Measurements from ENCODE around the gene ZSCAN31.
A peak's percentile ranks its signal among the peaks of the same experiment; 100 is the strongest.

The ZSCAN31 gene

DNA sequence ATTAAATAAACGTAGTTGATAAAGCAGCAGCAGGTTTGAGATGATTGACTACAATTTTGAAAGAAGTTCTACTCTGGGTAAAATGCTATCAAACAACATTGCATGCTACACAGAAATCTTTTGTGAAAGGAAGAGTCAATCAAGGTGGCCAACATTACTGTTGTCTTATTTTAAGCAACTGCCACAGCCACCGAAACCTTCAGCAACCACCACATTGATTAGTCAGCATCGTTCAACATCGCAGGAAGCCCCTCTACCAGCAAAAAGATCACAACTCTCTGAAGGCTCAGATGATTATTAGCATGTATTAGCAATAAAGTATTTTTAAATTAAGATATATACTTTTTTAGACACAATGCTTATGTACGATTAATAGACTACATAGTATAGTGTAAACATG lies 40.6 kb downstream of the ZSCAN31 start:
- H2AFZ ChIP-seq (ENCODE audit: low read length), result no peak overlapping the region
- H3K79me2 ChIP-seq (ENCODE audit: insufficient read depth, low read length), result no peaks in the 10 kb centered on the region
- H3K9me2 ChIP-seq (replicated peaks; ENCODE audit: low read depth, low read length), result no peaks in the 10 kb centered on the region
- no peaks in the 10 kb centered on the region for H3K4me1 ChIP-seq (ENCODE audit: insufficient read depth, low read length, poor library complexity, severe bottlenecking)
- H3K36me3 ChIP-seq (ENCODE audit: insufficient read depth, low read length), result peaks cover 6% of the 10 kb centered on the region; the same call in 1 of the 2 replicates
- H4K20me1 ChIP-seq (ENCODE audit: insufficient read depth, low read length, poor library complexity, severe bottlenecking), result no peaks in the 10 kb centered on the region
- H3K9me3 ChIP-seq (ENCODE audit: insufficient read depth, low read depth, low read length), result no peaks in the 10 kb centered on the region
- no peaks in the 10 kb centered on the region for H3K27me3 ChIP-seq (ENCODE audit: insufficient read depth, low read length, poor library complexity, severe bottlenecking)
- no peak overlapping the region for H3K9ac ChIP-seq (ENCODE audit: low read depth, low read length, poor library complexity, severe bottlenecking)
- H3F3A ChIP-seq (ENCODE audit: low read depth), result no peaks in the 10 kb centered on the region
- H3K4me3 ChIP-seq (ENCODE audit: low read length, poor library complexity, severe bottlenecking), result no peak overlapping the region
- TF ChIP-seq, protein P1, sequence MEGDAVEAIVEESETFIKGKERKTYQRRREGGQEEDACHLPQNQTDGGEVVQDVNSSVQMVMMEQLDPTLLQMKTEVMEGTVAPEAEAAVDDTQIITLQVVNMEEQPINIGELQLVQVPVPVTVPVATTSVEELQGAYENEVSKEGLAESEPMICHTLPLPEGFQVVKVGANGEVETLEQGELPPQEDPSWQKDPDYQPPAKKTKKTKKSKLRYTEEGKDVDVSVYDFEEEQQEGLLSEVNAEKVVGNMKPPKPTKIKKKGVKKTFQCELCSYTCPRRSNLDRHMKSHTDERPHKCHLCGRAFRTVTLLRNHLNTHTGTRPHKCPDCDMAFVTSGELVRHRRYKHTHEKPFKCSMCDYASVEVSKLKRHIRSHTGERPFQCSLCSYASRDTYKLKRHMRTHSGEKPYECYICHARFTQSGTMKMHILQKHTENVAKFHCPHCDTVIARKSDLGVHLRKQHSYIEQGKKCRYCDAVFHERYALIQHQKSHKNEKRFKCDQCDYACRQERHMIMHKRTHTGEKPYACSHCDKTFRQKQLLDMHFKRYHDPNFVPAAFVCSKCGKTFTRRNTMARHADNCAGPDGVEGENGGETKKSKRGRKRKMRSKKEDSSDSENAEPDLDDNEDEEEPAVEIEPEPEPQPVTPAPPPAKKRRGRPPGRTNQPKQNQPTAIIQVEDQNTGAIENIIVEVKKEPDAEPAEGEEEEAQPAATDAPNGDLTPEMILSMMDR (conservative IDR thresholded peaks at IDR 0.05; ENCODE audit: low read length), result no peak
- no peak for TF ChIP-seq EZH2phosphoT487 (IDR thresholded peaks at IDR 0.05; ENCODE audit: borderline replicate concordance)
- no peak overlapping the region for H3K4me2 ChIP-seq (ENCODE audit: low read depth, low read length, poor library complexity, severe bottlenecking)

DNA sequence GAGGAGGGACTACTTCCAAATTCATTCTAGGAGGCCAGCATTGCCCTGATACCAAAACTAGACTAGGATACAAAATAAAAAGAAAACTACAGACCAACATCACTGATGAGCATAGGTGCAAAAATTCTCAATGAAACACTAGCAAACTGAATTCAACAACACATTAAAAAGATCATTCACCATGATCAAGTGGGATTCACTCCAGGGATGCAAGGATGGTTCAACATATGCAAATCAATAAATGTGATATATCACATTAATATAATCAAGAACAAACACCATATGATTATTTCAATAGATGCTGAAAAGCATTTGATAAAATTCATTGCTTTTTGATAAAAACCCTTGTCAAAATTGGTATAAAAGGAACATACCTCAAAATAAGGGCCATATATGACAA lies 44.4 kb downstream of the ZSCAN31 start:
- Histone ChIP-seq H3K79me2 (ENCODE audit: insufficient read depth, low read length) (no peaks in the 10 kb centered on the region), H3K9me3 (ENCODE audit: insufficient read depth, low read depth, low read length) (no peaks in the 10 kb centered on the region), H3F3A (ENCODE audit: low read depth) (no peaks in the 10 kb centered on the region), H3K9ac (ENCODE audit: low read depth, low read length, poor library complexity, severe bottlenecking) (no peak overlapping the region), H3K4me1 (ENCODE audit: insufficient read depth, low read length, poor library complexity, severe bottlenecking) (no peaks in the 10 kb centered on the region), H2AFZ (ENCODE audit: low read length) (no peak overlapping the region), H3K27me3 (ENCODE audit: insufficient read depth, low read length, poor library complexity, severe bottlenecking) (no peaks in the 10 kb centered on the region), H4K20me1 (ENCODE audit: insufficient read depth, low read length, poor library complexity, severe bottlenecking) (no peaks in the 10 kb centered on the region), H3K9me2 (replicated peaks; ENCODE audit: low read depth, low read length) (no peaks in the 10 kb centered on the region), H3K4me3 (ENCODE audit: low read length, poor library complexity, severe bottlenecking) (no peak overlapping the region), H3K36me3 (ENCODE audit: insufficient read depth, low read length) (peaks cover 24% of the 10 kb centered on the region), H3K4me2 (ENCODE audit: low read depth, low read length, poor library complexity, severe bottlenecking) (no peak overlapping the region)
- TF ChIP-seq EZH2phosphoT487 (IDR thresholded peaks at IDR 0.05; ENCODE audit: borderline replicate concordance), result no peak
- TF ChIP-seq, protein P1 (conservative IDR thresholded peaks at IDR 0.05; ENCODE audit: low read length), result no peak

DNA sequence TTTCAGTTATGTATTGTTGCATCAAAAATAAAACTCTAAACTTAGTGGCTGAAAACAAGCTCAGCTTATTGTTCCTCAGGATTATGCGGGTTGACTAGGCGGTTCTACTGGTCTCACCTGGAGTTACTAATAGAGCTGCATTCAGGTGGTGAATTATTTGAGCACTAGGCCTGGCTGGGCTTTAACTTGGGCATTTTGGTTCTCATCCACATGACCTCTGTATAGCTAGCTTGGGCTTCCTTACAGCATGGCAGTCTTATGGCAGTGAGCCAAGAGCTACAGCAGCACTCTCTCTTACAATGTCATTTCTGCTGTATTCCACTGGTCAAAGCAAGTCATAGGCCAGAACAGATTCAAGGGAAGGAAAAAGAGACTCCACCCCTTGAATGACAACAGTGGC lies 53.0 kb downstream of the ZSCAN31 start:
- Histone ChIP-seq H3K36me3 (ENCODE audit: insufficient read depth, low read length) (peaks cover 11% of the 10 kb centered on the region), H3F3A (ENCODE audit: low read depth) (no peaks in the 10 kb centered on the region), H3K79me2 (ENCODE audit: insufficient read depth, low read length) (peaks cover 25% of the 10 kb centered on the region; the same call in 1 of the 2 replicates), H2AFZ (ENCODE audit: low read length) (no peak overlapping the region), H3K4me1 (ENCODE audit: insufficient read depth, low read length, poor library complexity, severe bottlenecking) (peaks cover 29% of the 10 kb centered on the region), H3K4me3 (ENCODE audit: low read length, poor library complexity, severe bottlenecking) (peak overlapping the region; percentile 83), H3K4me2 (ENCODE audit: low read depth, low read length, poor library complexity, severe bottlenecking) (peak overlapping the region; percentile 66), H3K9ac (ENCODE audit: low read depth, low read length, poor library complexity, severe bottlenecking) (no peak overlapping the region), H4K20me1 (ENCODE audit: insufficient read depth, low read length, poor library complexity, severe bottlenecking) (no peaks in the 10 kb centered on the region), H3K9me3 (ENCODE audit: insufficient read depth, low read depth, low read length) (no peaks in the 10 kb centered on the region), H3K27me3 (ENCODE audit: insufficient read depth, low read length, poor library complexity, severe bottlenecking) (no peaks in the 10 kb centered on the region), H3K9me2 (replicated peaks; ENCODE audit: low read depth, low read length) (no peaks in the 10 kb centered on the region)
- TF ChIP-seq EZH2phosphoT487 (IDR thresholded peaks at IDR 0.05; ENCODE audit: borderline replicate concordance), result no peak
- TF ChIP-seq, protein P1 (conservative IDR thresholded peaks at IDR 0.05; ENCODE audit: low read length), result no peak
